ENCODE measurements around the gene KIF6.

DNA sequence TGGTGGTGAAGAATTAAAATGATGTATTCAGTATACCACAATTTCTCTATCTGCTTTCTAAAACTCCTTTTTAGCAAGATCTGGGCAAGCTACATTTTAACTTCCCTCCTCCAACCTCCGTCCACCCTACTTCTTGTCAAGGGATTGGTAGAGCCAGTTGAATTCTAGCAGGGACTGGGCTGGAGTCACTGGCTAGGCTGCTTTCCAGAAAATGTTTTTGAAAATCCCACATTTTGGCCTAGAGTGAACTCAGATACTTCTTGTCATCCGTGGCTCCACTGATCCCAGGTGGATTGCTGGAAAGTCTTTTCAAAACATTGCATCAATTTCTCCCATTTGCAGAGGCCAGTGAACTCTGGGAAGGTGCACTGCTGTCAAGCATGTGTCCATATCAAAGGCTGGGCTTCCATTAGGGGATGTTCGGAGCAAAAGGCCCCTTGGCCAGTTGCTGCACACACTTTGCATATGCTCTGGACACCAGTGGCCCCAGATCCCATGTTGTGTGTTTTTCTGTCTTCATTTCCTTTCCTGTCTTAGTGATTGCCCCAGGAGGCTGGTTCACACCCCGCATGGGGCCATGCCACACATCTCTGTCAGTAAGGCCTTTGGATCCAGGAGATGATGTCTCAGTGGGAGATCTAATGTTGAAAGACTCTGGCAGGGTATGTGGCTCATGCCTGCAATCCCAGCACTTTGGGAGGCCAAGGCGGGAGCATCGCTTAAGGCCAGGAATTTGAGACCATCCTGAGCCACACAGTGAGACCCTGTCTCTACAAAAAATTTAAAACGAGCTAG lies 391.4 kb downstream of the KIF6 start:
- TF ChIP-seq, protein P1, sequence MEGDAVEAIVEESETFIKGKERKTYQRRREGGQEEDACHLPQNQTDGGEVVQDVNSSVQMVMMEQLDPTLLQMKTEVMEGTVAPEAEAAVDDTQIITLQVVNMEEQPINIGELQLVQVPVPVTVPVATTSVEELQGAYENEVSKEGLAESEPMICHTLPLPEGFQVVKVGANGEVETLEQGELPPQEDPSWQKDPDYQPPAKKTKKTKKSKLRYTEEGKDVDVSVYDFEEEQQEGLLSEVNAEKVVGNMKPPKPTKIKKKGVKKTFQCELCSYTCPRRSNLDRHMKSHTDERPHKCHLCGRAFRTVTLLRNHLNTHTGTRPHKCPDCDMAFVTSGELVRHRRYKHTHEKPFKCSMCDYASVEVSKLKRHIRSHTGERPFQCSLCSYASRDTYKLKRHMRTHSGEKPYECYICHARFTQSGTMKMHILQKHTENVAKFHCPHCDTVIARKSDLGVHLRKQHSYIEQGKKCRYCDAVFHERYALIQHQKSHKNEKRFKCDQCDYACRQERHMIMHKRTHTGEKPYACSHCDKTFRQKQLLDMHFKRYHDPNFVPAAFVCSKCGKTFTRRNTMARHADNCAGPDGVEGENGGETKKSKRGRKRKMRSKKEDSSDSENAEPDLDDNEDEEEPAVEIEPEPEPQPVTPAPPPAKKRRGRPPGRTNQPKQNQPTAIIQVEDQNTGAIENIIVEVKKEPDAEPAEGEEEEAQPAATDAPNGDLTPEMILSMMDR (IDR thresholded peaks at IDR 0.05): no peak
- no peak for TF ChIP-seq POLR2A (IDR thresholded peaks at IDR 0.05)

Measured in uterus (tissue), 2 donors.